PC-9 (cell line): ENCODE data around the gene CAPG. TPM values are rescaled to one million over a fixed set of nuclear protein-coding genes. Genes with fewer than 3 reads are reported as not detected.

Experiments used
- BruUV-seq: library from RNA; stranded (reverse); fragments of 400-500 nt; replicated peaks from 2 replicates; lab custom pipeline; 2021; lab: Mats Ljungman, UMichigan
- CTCF ChIA-PET: fragments of 300-600 bp; sonication (Branson Sonifier 250); formaldehyde crosslinking; loops from one replicate; lab custom pipeline; 2022; ENCODE audit warnings: antibody characterized with exemption; lab: Charles Lee
- POLR2A ChIA-PET: fragments of 300-600 bp; sonication (Branson Sonifier 250); formaldehyde crosslinking; loops from one replicate; lab custom pipeline; 2022; ENCODE audit warnings: antibody characterized with exemption; ENCODE audit not compliant: unreplicated experiment; lab: Charles Lee
- DNase-seq, 2 experiments: peaks; one replicate each; pipeline versions ENCODE4 v3.0.0 to v3.0.0-alpha.2; 2015 to 2022; ENCODE audit warnings: mixed read lengths in 1 of 2
- H2AFZ ChIP-seq: fragments of 200-600 bp; sonication (generic); 2 replicates; pipeline ENCODE4 v1.8.1; 2017; ENCODE audit warnings: antibody characterized with exemption
- H3F3A ChIP-seq: fragments of 200-600 bp; sonication (generic); 2 replicates; pipeline ENCODE4 v1.8.1; 2017; ENCODE audit warnings: antibody characterized with exemption, mild to moderate bottlenecking, low read depth; ENCODE audit not compliant: insufficient read depth
- H3K27ac ChIP-seq: fragments of 200-600 bp; sonication (generic); 2 replicates; pipeline ENCODE4 v1.6.1; 2016; ENCODE audit warnings: mixed run types
- H3K27me3 ChIP-seq: fragments of 200-600 bp; sonication (generic); 2 replicates; pipeline ENCODE4 v1.6.1; 2016; ENCODE audit warnings: low read depth, mixed run types; ENCODE audit not compliant: insufficient read depth
- H3K36me3 ChIP-seq: fragments of 200-600 bp; sonication (generic); 2 replicates; pipeline ENCODE4 v1.6.1; 2016; ENCODE audit warnings: low read depth, mixed run types
- H3K4me1 ChIP-seq: fragments of 200-600 bp; sonication (generic); replicated peaks from 2 replicates; pipeline ENCODE4 v1.6.1; 2016; ENCODE audit warnings: mixed run types; ENCODE audit not compliant: insufficient read depth
- H3K4me2 ChIP-seq: fragments of 200-600 bp; sonication (generic); 2 replicates; pipeline ENCODE4 v1.6.1; 2017; ENCODE audit warnings: mixed run types
- H3K4me3 ChIP-seq: fragments of 200-600 bp; sonication (generic); 2 replicates; pipeline ENCODE4 v1.6.1; 2016; ENCODE audit warnings: mixed run types
- H3K79me2 ChIP-seq: fragments of 200-600 bp; sonication (generic); 2 replicates; pipeline ENCODE4 v1.6.1; 2017; ENCODE audit warnings: low read depth, mixed run types
- H3K9me2 ChIP-seq: fragments of 200-600 bp; sonication (generic); 2 replicates; pipeline ENCODE4 v1.8.1; 2017; ENCODE audit warnings: mild to moderate bottlenecking; ENCODE audit not compliant: insufficient read depth
- H3K9me3 ChIP-seq: fragments of 200-600 bp; sonication (generic); 2 replicates; pipeline ENCODE4 v1.8.1; 2016; ENCODE audit warnings: low read depth; ENCODE audit not compliant: insufficient read depth
- H4K20me1 ChIP-seq: fragments of 200-600 bp; sonication (generic); 2 replicates; pipeline ENCODE4 v1.8.1; 2017; ENCODE audit not compliant: insufficient read depth
- EZH2 ChIP-seq: fragments of 200-600 bp; sonication (generic); IDR thresholded peaks from 2 replicates; pipeline ENCODE4 v1.8.0; 2017; ENCODE audit warnings: antibody characterized with exemption, low read depth
- intact Hi-C: fragments of 100-400 bp; cut with micrococcal nuclease; formaldehyde crosslinking; loops from one replicate; pipeline ENCODE4 v1.10.0; 2022; ENCODE audit not compliant: unreplicated experiment
- total RNA-seq: library from RNA; stranded (reverse); gene quantifications from 2 replicates; pipeline ENCODE4 v1.2.3, GENCODE V29; 2021
- TF ChIP-seq, protein P1 (sequence below): fragments of 200-600 bp; sonication (generic); conservative IDR thresholded peaks from 2 replicates; pipeline ENCODE4 v1.6.1; 2017; ENCODE audit warnings: mixed run types, antibody characterized with exemption, mild to moderate bottlenecking, moderate library complexity

CAPG gene
- total RNA-seq, 1 experiment from 2014 or later, result 417 TPM

- Histone ChIP-seq H3K4me3 (no peak overlapping the region), H3K79me2 (no peaks in the 10 kb centered on the region), H2AFZ (no peak overlapping the region), H3K27me3 (no peaks in the 10 kb centered on the region), H3F3A (no peaks in the 10 kb centered on the region; the same call in 1 of the 2 replicates), H3K36me3 (0 out of 2 replicates have a peak, but pooled peaks cover 4% of the 10 kb centered on the region), H4K20me1 (no peaks in the 10 kb centered on the region), H3K4me2 (no peak overlapping the region), H3K4me1 (no peaks in the 10 kb centered on the region), H3K9me3 (0 out of 2 replicates have a peak, but pooled peaks cover 7% of the 10 kb centered on the region), H3K27ac (no peak overlapping the region), H3K9me2 (no peaks in the 10 kb centered on the region)
- BruUV-seq, result no TSS peak
- ChIA-PET POLR2A (no interaction called here), CTCF (no interaction called here)
- no peak for DNase-seq
- TF ChIP-seq EZH2, result no peak
- TF ChIP-seq, protein P1, sequence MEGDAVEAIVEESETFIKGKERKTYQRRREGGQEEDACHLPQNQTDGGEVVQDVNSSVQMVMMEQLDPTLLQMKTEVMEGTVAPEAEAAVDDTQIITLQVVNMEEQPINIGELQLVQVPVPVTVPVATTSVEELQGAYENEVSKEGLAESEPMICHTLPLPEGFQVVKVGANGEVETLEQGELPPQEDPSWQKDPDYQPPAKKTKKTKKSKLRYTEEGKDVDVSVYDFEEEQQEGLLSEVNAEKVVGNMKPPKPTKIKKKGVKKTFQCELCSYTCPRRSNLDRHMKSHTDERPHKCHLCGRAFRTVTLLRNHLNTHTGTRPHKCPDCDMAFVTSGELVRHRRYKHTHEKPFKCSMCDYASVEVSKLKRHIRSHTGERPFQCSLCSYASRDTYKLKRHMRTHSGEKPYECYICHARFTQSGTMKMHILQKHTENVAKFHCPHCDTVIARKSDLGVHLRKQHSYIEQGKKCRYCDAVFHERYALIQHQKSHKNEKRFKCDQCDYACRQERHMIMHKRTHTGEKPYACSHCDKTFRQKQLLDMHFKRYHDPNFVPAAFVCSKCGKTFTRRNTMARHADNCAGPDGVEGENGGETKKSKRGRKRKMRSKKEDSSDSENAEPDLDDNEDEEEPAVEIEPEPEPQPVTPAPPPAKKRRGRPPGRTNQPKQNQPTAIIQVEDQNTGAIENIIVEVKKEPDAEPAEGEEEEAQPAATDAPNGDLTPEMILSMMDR, result no peak
- intact Hi-C loops, result no loop called here
Measured at GRCh38 chr2:85376291-85377065, 33.7 kb downstream of the CAPG start.

DNA sequence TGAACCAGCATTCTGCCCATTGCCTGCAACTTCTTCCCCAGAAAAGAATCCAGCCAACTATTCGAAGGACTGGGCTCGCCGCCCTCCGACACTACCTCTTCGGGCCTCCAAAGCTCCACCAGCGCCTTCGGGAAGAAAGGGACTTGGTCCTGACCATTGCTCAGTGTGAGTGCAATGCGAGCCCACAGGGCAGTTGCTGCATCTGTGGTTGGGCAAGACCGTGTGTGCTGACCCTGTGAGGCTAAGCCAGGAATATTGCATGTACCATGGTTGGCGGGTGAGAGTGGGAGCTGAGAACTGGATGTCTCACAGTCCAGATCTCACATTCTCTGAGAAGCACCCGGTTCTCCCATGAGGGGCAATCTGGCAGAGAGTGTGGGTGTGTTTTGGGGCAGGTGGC lies 39.1 kb downstream of the CAPG start:
- Histone ChIP-seq H3K9me3 (no peaks in the 10 kb centered on the region), H3K36me3 (no peaks in the 10 kb centered on the region), H3K9me2 (no peaks in the 10 kb centered on the region), H3K27ac (no peak overlapping the region), H3K4me1 (no peaks in the 10 kb centered on the region), H3K27me3 (no peaks in the 10 kb centered on the region), H3F3A (no peaks in the 10 kb centered on the region; the same call in 1 of the 2 replicates), H2AFZ (no peak overlapping the region), H3K4me2 (no peak overlapping the region), H3K4me3 (no peak overlapping the region), H3K79me2 (no peaks in the 10 kb centered on the region), H4K20me1 (no peaks in the 10 kb centered on the region)
- ChIA-PET CTCF (interaction anchor here (0.6 kb wide), 1 partner anchor 104 kb away, joined by 6 read pairs; no protein-coding TSS in a partner anchor), POLR2A (no interaction called here)
- intact Hi-C loops, result no loop called here
- DNase-seq, result no peak
- no TSS peak for BruUV-seq
- TF ChIP-seq, protein P1, result no peak
- no peak for TF ChIP-seq EZH2

- BruUV-seq, result no TSS peak
- no peak for DNase-seq
- Histone ChIP-seq H3K27me3 (no peaks in the 10 kb centered on the region), H2AFZ (no peak overlapping the region), H3K4me3 (no peak overlapping the region), H3K27ac (no peak overlapping the region), H3F3A (no peaks in the 10 kb centered on the region), H3K9me2 (no peaks in the 10 kb centered on the region), H4K20me1 (no peaks in the 10 kb centered on the region), H3K36me3 (no peaks in the 10 kb centered on the region), H3K4me2 (no peak overlapping the region), H3K9me3 (no peaks in the 10 kb centered on the region), H3K4me1 (no peaks in the 10 kb centered on the region), H3K79me2 (no peaks in the 10 kb centered on the region)
- POLR2A ChIA-PET, result interaction anchor here (0.6 to 0.7 kb wide), 3 partner anchors 52 to 592 kb away, joined by 3 to 15 read pairs (median 8); no protein-coding TSS in a partner anchor
- TF ChIP-seq, protein P1, result no peak
- no peak for TF ChIP-seq EZH2
- intact Hi-C loops, result no loop called here
- CTCF ChIA-PET, result interaction anchor here (0.6 kb wide), 1 partner anchor 21 kb away, joined by 3 read pairs; no protein-coding TSS in a partner anchor
Measured at GRCh38 chr2:85369500-85369899, 40.7 kb downstream of the CAPG start.
